CD4-positive, alpha-beta T cell (primary cell): Measurements from ENCODE around the gene ACSM2B. TPM values are rescaled to one million over a fixed set of nuclear protein-coding genes. Genes with fewer than 3 reads are reported as not detected.

Experiments used
- ATAC-seq: fragments of 200-7000 bp; cut with Tn5 transposase; one replicate; pipeline ENCODE4 v1.10.0; 2022; ENCODE audit warnings: mild to moderate bottlenecking; ENCODE audit not compliant: poor library complexity
- CTCF ChIA-PET: fragments of 350-600 bp; sonication (Branson Sonifier 250); formaldehyde crosslinking; loops from one replicate; lab custom pipeline; 2021; ENCODE audit warnings: antibody characterized with exemption, inconsistent platforms; lab: Charles Lee
- POLR2A ChIA-PET: fragments of 350-600 bp; sonication (Branson Sonifier 250); formaldehyde crosslinking; loops from one replicate; lab custom pipeline; 2021; ENCODE audit warnings: antibody characterized with exemption, inconsistent platforms; lab: Charles Lee
- DNase-seq, 14 experiments: peaks; one replicate each; pipeline ENCODE4 v3.0.0-alpha.2; 2013 to 2020; ENCODE audit warnings: mixed read lengths in 2 of 14
- H3K27ac ChIP-seq, 2 donors: one replicate each; pipeline versions ENCODE4 v1.5.1 to v1.7.0; 2013; ENCODE audit warnings: low read length in 2 of 2, low read depth in 1 of 2, mild to moderate bottlenecking in 1 of 2
- H3K27me3 ChIP-seq, 2 experiments: 1 replicate in 1 of 2; 2 replicates in 1 of 2; pipeline versions ENCODE4 v1.6.1 to v1.7.0; 2013; ENCODE audit warnings: low read length in 2 of 2, control low read depth in 1 of 2, mild to moderate bottlenecking in 1 of 2, moderate library complexity in 1 of 2; ENCODE audit not compliant: insufficient read depth in 2 of 2, control insufficient read depth in 1 of 2
- H3K36me3 ChIP-seq: one replicate; pipeline ENCODE4 v1.6.1; 2013; ENCODE audit warnings: low read length, control low read depth; ENCODE audit not compliant: insufficient read depth
- H3K4me1 ChIP-seq: one replicate; pipeline ENCODE4 v1.6.1; 2013; ENCODE audit warnings: low read length, control low read depth; ENCODE audit not compliant: insufficient read depth
- H3K4me3 ChIP-seq: one replicate; pipeline ENCODE4 v1.5.1; 2013; ENCODE audit warnings: mild to moderate bottlenecking, low read length, moderate library complexity
- H3K9me3 ChIP-seq, 2 experiments: 1 replicate in 1 of 2; 2 replicates in 1 of 2; pipeline versions ENCODE4 v1.6.1 to v1.7.0; 2013; ENCODE audit warnings: low read length in 2 of 2, mild to moderate bottlenecking in 2 of 2, control low read depth in 1 of 2, moderate library complexity in 1 of 2; ENCODE audit not compliant: control insufficient read depth in 1 of 2, insufficient read depth in 1 of 2
- H3K27ac Mint-ChIP-seq: one replicate; pipeline ENCODE4 v1.8.0; 2020; ENCODE audit warnings: mixed read lengths
- H3K27me3 Mint-ChIP-seq: one replicate; pipeline ENCODE4 v1.8.0; 2021; ENCODE audit warnings: mixed read lengths
- H3K36me3 Mint-ChIP-seq: one replicate; pipeline ENCODE4 v1.8.0; 2021; ENCODE audit warnings: low read depth, mixed read lengths
- H3K4me1 Mint-ChIP-seq: one replicate; pipeline ENCODE4 v1.8.0; 2021; ENCODE audit warnings: low read depth, mixed read lengths
- H3K4me3 Mint-ChIP-seq: one replicate; pipeline ENCODE4 v1.8.0; 2020; ENCODE audit warnings: mild to moderate bottlenecking, mixed read lengths
- H3K9me3 Mint-ChIP-seq: one replicate; pipeline ENCODE4 v1.8.0; 2020; ENCODE audit warnings: mixed read lengths
- CTCF ChIP-seq: fragments of 200-600 bp; IDR thresholded peaks from one replicate; pipeline ENCODE4 v1.8.0; 2022; ENCODE audit warnings: antibody characterized with exemption, mild to moderate bottlenecking
- intact Hi-C, 2 experiments: fragments of 100-400 bp; cut with DNase I in 1 of 2; cut with micrococcal nuclease in 1 of 2; formaldehyde crosslinking; loops; one replicate each; pipeline versions ENCODE4 v1.15.1 to v1.9.0; 2023 to 2025; cut with DNase I, micrococcal nuclease
- total RNA-seq, 174 experiments: library from RNA in 2 of 174; stranded (reverse) in 2 of 174; gene quantifications; one replicate each; pipeline ENCODE4 v1.2.3 and lab custom pipeline; 2021 to 2026

The ACSM2B gene
- total RNA-seq, 2 experiments from 2014 or later: not detected

GRCh38 chr16:20515688-20516090 is 60.5 kb downstream of the ACSM2B start:
- Histone ChIP-seq H3K4me1 (no peaks in the 10 kb centered on the region), H3K27me3 (peaks cover 0 to 3% of the 10 kb centered on the region in 2 experiments), H3K9me3 (no peaks in the 10 kb centered on the region), H3K4me3 (no peak overlapping the region), H3K27ac (no peak overlapping the region), H3K36me3 (no peaks in the 10 kb centered on the region)
- Mint-ChIP-seq H3K4me1 (no peaks in the 10 kb centered on the region), H3K27ac (no peak overlapping the region), H3K27me3 (peaks cover 16% of the 10 kb centered on the region), H3K36me3 (no peaks in the 10 kb centered on the region), H3K9me3 (peaks cover 4% of the 10 kb centered on the region), H3K4me3 (no peak overlapping the region)
- ChIA-PET POLR2A (no interaction called here), CTCF (no interaction called here)
- no peak for TF ChIP-seq CTCF
- no peak for ATAC-seq
- intact Hi-C loops: no loop called here
- no peak for DNase-seq

DNA sequence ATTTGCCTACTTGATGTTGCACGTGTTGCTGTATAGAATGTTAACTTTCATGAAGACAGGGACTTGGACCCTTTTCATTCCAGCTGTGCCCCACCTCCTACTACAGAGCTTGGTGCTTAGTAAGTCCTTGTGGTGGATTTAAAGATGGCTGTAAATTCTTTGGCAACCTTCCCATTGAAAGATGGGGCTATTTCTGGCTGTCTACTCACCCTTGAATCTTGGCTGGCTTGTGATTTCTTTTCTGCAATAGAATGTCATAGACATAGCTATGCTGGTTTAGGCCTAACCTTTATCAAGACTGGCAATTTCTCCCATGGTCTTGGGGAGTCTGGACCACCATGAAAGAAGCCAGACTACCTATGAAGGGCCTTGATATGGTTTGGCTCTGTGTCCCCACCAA is 65.8 kb downstream of the ACSM2B start:
- CTCF ChIA-PET: no interaction called here
- no peaks in the 10 kb centered on the region for H3K4me1 Mint-ChIP-seq

GRCh38 chr16:20507280-20507679 is 68.9 kb downstream of the ACSM2B start:
- Histone ChIP-seq H3K9me3 (peaks cover 7 to 8% of the 10 kb centered on the region in 2 experiments), H3K27ac (no peak overlapping the region), H3K27me3 (no peaks in the 10 kb centered on the region), H3K4me1 (no peaks in the 10 kb centered on the region), H3K36me3 (no peaks in the 10 kb centered on the region), H3K4me3 (no peak overlapping the region)
- ATAC-seq: no peak
- H3K4me1 Mint-ChIP-seq: no peaks in the 10 kb centered on the region
- no peak overlapping the region for H3K4me3 Mint-ChIP-seq
- no peak for TF ChIP-seq CTCF
- no peak for DNase-seq
- no peak overlapping the region for H3K27ac Mint-ChIP-seq
- H3K9me3 Mint-ChIP-seq: peaks cover 9% of the 10 kb centered on the region
- POLR2A ChIA-PET: no interaction called here
- no peaks in the 10 kb centered on the region for H3K36me3 Mint-ChIP-seq
- CTCF ChIA-PET: no interaction called here
- H3K27me3 Mint-ChIP-seq: no peaks in the 10 kb centered on the region
- intact Hi-C loops: no loop called here

More for the DNA sequence above, 65.8 kb downstream of the ACSM2B start:
- no peak overlapping the region for H3K27ac Mint-ChIP-seq
- peaks cover 7 to 8% of the 10 kb centered on the region in 2 experiments for H3K9me3 ChIP-seq
- TF ChIP-seq CTCF: no peak
- no peak overlapping the region for H3K27ac ChIP-seq
- DNase-seq (no peak), ATAC-seq (no peak)
- no peak overlapping the region for H3K4me3 ChIP-seq
- no peaks in the 10 kb centered on the region for H3K36me3 Mint-ChIP-seq
- no peak overlapping the region for H3K4me3 Mint-ChIP-seq
- POLR2A ChIA-PET: no interaction called here
- intact Hi-C loops: no loop called here
- peaks cover 5% of the 10 kb centered on the region for H3K27me3 Mint-ChIP-seq
- H3K27me3 ChIP-seq: peaks cover 0 to 3% of the 10 kb centered on the region in 2 experiments
- no peaks in the 10 kb centered on the region for H3K4me1 ChIP-seq
- no peaks in the 10 kb centered on the region for H3K36me3 ChIP-seq
- H3K9me3 Mint-ChIP-seq: peaks cover 13% of the 10 kb centered on the region
